HG03457 (cell line): ENCODE data around the gene EXOC5.

Experiments
- ATAC-seq: cut with Tn5 transposase; IDR thresholded peaks from one replicate; pipeline ENCODE4 v1.9.1; 2021; ENCODE audit warnings: moderate number of reproducible peaks; ENCODE audit not compliant: unreplicated experiment

Gene EXOC5, protein sequence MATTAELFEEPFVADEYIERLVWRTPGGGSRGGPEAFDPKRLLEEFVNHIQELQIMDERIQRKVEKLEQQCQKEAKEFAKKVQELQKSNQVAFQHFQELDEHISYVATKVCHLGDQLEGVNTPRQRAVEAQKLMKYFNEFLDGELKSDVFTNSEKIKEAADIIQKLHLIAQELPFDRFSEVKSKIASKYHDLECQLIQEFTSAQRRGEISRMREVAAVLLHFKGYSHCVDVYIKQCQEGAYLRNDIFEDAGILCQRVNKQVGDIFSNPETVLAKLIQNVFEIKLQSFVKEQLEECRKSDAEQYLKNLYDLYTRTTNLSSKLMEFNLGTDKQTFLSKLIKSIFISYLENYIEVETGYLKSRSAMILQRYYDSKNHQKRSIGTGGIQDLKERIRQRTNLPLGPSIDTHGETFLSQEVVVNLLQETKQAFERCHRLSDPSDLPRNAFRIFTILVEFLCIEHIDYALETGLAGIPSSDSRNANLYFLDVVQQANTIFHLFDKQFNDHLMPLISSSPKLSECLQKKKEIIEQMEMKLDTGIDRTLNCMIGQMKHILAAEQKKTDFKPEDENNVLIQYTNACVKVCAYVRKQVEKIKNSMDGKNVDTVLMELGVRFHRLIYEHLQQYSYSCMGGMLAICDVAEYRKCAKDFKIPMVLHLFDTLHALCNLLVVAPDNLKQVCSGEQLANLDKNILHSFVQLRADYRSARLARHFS

DNA sequence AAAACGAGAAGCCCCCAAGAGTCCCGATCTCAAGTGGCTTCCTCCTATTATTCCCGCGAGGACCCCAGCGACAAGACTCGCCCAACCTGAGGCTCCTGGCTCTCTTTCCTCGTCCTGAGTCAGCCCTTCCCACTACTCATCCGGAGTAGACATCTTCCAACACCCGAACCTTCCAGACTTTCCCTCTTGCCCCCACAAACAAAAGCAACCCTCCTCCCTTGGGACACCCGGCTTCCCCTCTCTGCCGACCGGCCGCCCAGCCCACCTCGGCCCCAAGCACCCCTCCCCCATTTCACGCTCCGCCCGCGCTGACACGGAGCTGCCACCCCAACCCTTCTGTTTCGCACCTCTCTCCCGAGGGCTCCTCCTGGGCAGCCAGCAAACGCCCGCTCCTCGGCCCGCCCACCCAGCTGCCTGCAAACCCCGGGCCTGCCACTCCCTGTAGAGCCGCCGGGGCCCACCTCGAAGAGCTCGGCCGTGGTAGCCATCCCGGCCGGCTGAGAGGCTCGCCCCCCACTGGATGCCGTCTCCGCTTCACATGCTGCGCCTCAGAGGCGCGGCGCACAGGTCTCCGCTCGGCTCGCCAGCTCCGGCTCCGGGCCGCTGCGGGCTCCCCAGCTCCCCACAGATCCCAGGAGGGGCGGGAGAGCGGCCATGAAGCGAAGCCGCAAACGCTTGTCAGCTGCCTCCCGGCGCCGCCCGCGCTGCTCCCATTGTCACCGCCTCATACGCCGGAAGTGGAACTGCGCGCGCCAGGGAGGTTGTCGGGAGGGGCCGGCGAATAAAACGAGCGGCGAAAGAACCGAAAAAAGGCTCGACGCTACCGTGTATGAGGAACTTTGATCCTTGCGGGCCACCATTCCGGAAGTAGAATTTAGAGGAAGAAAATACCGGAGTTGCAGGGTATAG, at the start of gene EXOC5, which contains the start of gene AP5M1:
Gene EXOC5 (minus strand): TSS at position 745 of the 909 bp plus-strand sequence. CDS start 257 bp downstream, at position 488.
Gene AP5M1 (plus strand): TSS at position 811 of the 909 bp plus-strand sequence. CDS start 344 bp downstream, outside the sequence.
- peak; percentile 74 for ATAC-seq

DNA sequence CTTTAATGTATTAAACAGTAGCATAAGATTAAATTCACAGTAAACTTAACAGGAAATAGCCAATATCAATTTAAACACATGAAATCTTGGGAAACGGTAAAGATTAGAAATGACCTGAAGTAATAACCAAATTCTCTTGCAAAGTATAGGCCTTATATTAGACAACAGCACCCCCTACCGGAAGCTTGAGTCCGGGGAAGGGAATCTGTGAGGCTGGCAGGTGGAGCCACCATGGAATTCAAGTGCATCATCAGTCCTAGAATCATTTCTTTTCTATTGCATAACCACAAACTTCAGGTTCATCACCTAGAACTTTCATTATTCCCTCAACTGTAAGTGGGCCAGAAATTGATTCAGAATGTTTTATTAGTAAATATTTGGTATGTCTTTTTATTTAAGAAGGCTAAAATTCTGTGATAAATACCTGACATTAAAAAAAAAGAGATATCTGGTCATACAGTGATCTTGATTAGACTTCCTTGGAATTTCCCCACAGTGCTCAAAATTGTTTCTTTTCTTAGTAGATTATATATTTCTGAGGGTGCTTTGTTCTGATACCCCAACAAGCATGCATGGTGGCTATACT, 48.6 kb upstream of the EXOC5 start:
- no peak for ATAC-seq

DNA sequence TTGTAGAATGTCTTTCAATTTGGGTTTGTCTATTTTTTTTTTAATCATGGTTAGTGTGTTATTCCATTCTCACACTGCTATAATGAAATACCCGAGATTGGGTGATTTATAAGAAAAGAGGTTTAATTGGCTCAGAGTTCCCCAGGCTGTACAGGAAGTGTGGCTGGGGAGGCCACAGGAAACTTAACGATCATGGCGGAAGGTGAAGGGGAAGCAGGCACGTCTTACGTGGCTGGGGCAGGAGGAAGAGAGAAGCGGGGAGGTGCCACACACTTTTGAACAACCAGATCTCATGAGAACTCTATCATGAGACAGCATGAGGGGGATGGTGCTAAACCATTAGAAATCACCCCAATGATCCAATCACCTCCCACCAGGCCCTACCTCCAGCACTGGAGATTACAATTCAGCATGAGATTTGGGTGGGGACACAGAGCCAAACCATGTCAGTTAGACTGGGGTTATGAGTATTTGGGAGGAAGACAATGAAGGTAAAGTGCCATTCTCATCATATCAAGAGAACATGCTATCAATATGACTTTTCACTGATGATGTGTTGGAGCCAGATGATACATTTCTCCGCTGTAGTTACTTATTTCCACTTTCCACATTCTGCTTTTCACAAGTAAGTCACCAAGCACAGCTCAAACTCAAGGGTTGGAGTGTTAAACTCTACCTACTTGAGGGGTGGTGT, 45.8 kb upstream of the EXOC5 start:
- ATAC-seq = no peak

DNA sequence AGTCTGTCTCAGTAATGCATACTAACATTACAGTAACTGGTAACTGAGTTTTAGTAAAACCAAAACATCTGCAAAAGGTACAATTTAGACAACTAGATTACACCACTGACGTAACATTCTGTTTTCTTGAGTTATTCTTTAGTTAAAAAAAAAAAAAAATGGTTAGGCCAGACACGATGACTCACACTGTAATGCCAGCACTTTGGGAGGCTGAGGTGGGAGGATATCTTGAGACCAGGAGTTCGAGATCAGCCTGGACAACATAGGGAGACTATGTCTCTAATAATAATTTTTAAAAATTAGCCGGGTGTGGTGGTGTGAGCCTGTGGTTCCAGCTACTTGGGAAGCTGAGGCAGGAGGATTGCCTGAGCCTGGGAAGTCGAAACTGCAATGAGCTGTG, 34.2 kb upstream of the EXOC5 start:
- no peak for ATAC-seq

DNA sequence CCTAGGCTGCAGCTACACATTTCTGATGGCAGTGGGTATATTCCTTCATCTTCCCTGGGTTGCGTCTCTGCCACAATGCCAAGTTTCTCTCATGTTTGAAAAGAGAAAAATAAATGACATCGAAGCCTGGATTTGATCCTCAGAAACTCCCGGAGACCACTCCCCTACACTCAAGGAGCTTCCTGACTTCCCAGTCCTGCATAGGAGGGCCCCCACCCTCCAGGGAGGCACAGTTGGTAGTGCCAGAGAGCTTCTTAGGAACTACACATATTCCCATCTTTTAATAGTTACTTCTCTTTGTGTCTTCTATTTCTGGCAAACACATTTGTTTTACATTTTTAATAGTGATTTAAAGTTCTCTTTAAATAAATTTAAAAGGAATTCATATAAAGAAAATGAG, 30.8 kb upstream of the EXOC5 start:
- no peak for ATAC-seq

DNA sequence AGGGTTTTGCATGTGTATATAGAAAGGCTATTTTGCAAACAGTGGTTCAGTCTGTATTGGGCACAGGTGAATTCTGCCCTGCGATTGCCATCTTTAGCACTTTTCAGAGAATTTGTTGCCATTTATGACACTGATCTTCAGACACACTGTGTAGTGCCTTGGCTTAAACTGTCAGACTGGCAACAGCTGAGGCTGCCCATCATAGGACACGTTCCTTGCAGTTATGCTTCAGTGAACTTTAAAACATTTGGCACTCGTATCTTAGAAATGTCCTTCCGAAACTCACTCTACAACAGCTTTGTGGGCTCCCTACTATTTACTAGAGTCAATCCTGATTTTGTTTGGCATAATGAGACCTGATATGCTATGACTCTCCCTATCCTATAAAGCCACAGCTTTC, 29.1 kb upstream of the EXOC5 start:
- ATAC-seq = no peak

DNA sequence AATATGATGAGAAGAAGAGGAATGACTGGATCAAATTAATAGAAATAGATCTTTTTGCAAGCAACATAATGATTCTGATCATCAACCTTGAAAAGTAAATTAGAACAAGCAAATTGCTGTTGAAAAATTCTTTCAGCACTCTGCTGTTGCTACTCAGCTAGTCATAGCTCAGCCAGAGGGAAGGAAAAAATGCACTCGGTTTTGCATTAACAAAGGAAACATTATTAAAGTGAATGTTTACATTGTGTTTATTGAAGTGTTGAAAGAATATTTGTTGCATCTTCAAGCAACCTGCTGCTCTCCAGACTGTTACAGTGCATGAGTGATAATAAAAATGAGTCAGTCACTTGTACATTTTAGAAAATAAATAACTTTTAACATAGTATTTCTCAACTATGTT, 26.5 kb upstream of the EXOC5 start:
- no peak for ATAC-seq

DNA sequence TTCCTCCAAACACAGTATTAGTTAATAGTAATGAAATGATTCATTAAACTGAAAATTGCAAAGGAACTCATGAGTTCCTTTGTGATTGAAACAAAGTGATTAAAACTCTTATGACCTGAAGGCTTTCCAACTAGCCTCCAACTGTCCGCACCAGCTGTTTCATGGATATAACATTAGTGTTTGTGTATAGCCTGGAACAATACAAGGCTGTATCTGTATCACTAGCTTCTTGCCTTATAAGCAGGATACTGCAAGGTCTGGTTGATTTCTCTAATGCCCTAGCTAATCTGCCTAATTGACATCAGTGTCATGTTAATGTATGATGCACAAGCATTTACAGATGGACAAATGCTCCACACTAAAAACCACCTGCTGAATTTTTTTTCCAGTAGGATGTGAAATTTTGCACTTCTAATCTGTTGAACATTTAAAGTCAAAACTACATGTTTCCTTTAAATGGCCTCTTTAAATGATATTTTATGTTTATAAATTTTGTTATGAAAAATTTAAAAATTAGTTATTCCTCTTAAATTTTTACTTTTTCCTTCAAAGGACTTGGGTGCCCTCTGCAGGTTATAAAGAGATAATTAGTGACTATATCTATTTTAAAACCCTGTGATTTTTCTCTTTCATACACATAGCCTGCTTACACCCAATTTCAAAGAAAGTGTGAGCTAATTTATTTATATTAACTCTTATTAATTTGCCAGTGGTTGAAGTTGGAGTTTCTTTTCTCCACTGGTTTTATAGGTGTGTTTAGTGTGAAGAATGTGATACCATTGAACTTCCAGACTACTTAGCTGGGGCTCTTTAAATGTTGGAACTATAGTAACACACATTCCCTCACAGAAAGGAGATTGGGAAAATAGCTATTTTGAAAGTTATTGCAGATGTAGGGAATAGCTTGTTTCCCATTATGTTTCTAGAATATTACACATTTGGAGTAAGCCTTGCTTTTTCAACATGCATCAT, 25.4 kb upstream of the EXOC5 start:
- ATAC-seq = no peak

DNA sequence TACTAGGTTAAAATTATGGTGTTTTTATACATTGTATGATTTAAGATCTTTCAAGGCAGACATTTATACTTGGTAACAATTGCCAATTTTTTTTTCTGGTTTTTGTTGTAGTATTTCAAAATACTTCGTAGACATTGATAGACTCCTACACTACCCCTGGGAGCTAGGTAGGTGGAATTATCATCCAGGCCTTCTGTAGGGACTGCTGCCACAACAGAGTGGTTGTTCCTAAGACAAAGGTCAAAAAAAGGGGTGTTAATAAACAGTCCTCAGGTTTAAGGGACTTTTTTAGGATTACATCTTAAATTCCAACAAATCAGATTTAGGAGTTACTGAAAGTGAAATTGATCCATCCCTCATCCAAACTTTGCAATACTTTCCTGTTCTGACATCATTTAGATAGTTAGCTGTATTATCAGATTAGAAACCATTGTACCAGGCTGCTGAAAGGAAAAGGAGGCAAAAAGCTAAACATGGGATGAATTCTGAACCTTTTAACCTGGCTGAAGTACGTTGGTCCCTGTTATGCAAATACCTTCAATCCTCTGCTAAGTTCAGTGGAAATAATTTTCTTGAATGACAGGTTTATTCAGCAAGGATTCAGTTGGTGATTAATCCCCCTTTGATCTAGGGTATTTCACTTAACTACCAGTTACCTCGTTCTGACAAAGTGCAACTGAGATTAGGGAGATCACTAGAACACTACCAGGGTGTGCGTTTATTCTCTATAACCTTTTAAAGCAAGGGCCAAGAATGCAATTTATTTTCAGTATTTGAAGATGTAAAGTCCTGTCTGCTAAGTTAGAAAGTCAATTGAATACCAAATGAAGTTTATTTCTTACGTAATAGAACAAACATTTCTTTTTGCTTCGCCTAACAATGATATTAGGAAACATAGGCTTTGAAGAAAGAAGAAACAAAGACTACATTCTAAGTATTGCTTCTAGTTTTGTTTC, 23.3 kb upstream of the EXOC5 start:
- no peak for ATAC-seq

DNA sequence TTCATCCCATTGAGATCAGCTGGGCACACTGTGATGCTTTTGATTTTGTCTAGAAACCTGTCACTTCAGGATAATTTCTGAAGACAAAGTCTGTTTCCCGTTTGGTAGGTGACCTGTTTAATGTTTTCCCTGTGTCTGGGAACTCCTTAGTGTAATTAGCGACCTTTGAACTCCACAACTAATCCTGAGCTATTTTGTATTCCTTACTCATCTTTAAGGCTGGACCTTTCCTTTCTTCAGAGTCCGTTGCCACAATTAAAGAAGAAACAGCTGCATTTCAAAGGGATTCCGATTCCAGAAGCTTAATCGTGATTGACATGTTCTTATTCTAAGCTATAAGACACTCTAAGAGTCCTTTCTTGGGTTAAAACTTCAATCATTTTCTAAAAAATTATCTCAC, 22.0 kb upstream of the EXOC5 start:
- ATAC-seq = no peak

DNA sequence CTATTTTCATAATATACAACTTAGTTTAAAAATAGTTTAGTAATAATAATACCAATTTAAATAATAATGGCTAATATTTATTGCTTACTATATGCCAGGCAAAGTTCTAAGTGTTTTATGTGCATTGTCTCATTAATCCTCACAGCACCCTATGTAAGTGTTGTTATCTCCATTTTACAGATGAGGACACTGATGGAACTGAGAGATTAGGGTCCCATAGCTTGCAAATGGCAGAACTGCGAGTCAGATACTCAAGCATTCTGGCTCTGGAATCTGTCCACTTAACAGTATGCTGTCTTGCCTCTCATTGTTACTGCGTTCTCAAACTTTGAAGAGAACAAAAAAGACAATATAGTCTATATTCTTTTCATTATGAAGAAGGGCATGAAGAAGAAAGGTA, 19.0 kb upstream of the EXOC5 start:
- ATAC-seq = no peak

DNA sequence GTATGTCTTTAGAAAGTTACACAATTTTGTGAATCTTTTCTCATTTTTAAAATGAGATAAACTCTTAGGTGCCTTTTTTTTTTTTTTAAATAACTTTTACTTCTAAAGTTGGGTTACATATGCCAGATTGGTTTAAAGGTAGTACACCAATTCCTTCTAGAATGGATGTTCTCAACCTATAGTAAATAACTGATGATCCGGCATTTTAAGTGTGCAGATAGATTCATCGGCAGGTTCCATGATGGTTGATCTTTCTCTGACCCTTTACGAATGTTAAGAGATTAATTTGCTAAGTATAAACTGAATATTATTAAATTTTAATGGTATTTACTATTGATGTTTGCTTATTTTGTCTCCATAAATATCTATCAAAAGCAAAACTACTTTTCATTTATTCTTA, 8.4 kb upstream of the EXOC5 start:
- no peak for ATAC-seq

DNA sequence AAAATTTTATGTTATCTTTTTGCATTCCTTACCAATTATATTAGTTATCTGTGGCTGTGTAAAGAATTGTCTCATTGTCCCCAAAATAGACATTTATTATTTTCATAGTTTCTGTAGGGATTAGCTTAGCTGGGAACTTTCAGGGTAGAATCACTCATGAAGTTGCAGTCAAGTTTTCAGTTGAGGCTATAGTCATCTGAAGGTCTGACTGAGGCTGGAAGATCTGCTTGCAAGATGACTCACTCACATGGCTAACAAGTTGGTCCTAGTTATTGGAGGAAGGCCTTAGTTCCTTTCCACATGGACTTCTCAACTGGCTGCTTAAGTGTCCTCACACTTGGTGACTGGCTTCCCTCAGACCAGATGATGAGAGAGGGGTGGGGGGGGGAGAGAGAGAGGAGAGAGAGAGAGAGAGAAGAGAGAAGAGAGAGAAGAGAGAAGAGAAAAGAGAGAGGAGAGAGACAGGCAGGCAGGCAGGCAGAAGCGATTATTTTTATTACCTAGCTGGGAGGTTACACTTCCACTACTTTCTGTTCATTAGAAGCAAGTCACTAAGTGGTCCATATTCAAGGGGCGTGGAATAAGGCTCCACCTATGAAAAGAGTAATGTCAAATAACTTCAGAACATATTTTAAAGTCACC, 6.4 kb upstream of the EXOC5 start:
- ATAC-seq = no peak

DNA sequence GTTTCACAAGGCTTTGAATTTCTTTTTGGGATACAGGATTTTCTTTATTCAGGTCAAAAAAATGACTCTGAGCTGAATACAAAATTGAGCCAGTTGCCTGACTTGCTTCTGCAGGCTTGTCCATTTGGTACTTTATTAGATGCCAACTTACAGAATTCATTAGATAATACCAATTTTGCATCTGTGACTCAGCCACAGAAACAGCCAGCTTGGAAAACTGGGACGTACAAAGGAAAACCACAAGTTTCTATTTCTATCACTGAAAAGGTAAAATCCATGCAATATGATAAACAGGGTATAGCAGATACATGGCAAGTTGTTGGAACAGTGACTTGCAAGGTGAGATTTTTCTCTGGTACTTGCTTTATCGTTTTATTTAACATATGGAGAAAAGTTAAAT, 5.8 kb upstream of the EXOC5 start:
- ATAC-seq = no peak

DNA sequence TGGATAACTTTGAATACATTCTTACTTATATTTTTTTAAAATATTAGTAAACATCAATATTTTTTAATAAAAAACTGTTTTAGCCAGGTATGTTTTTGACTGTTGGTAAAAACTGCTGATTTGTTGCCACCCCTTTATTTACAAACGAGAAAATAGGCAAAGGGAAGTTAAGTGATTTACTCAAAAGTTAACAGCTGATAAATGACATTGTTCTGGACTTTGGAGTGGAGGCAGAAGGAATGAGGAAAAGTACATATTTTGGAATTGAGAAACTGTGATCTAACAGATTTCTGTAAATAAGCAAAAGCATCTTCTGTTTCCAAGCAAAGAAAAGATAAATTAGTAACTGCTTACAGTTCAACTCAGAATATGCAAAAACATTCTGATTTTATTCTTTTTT, 4.5 kb upstream of the EXOC5 start:
- no peak for ATAC-seq

DNA sequence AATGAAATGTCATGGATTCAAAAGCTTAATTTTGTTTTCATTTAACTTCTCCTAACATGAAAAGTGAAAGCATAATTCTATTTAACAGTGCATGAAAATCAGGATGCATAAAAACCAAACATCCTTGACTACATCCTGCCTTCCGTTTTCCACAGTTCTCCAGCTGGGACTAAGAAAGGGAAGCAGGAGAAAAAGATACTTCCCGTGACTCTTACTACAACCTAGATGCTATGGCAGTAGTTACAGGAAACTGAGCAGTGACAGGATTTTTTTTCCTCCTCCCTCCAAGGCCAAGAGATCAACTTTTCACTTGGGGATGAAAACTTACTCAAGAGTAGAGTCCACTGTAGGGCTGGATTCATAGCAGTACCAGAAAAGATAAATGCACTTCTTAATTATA, 2.6 kb downstream of the EXOC5 start:
- ATAC-seq = no peak

DNA sequence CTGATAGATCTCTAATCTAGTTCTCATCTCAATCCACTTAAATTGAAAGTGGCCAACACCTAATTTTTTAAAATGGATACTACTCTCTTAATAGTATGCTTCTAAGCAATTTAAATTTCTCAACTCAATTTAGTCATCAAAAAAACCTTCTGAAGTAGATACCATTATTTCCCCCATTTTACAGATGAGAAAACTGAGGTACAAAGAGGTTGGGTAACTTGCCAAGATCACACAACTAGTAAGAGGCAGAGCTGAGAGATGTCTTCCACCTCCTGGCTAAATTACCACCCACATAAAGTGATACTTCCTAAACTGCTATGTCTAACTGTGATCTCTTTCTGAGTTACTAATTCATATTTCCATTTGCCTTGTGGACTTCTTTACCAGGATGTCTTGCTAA, 6.6 kb downstream of the EXOC5 start:
- ATAC-seq = no peak

DNA sequence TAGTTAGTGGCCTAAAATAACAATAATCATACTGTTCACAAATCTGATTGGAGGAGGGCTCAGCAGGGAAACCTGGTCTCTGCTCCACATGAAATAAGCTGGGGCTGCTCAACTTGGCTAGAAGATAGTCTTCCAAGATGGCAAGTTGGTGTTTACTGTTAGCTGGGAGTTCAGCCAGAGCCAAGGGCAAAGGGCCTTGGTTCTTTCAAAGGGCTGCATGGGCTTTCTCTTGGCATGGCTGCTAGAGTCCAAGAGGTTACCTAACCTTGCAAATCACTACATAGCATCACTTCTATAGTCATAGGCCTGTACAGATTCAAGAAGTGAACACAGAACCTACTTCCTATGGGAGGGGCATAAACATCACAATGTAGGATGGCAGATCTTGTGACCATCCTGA, 7.1 kb downstream of the EXOC5 start:
- ATAC-seq = no peak
